ENCODE measurements around the gene TRAM2.

GRCh38 chr6:52538252-52538900, 38.5 kb downstream of the TRAM2 start:
- TF ChIP-seq CTCF (IDR thresholded peaks at IDR 0.05): no peak
- TF ChIP-seq POLR2A (IDR thresholded peaks at IDR 0.05): no peak

Measured in right lobe of liver (tissue), 4 donors.